HEK293 (cell line): ENCODE data around the gene LAMB1.

Experiments used
- BCL11A ChIP-seq: fragments of 450-650 bp; formaldehyde crosslinking; IDR thresholded peaks from 2 replicates; pipeline ENCODE4 v1.5.1; 2016; ENCODE audit warnings: low read depth, missing biosample characterization, missing genetic modification characterization
- BCL6B ChIP-seq: fragments of 450-650 bp; formaldehyde crosslinking; IDR thresholded peaks from 2 replicates; pipeline ENCODE4 v1.5.1; 2017; ENCODE audit warnings: missing biosample characterization, missing genetic modification characterization
- FEZF1 ChIP-seq: fragments of 450-650 bp; formaldehyde crosslinking; IDR thresholded peaks from 2 replicates; pipeline ENCODE4 v1.5.1; 2016; ENCODE audit warnings: missing biosample characterization, missing genetic modification characterization
- GLIS2 ChIP-seq: fragments of 450-650 bp; formaldehyde crosslinking; IDR thresholded peaks from 2 replicates; pipeline ENCODE4 v1.5.1; 2016; ENCODE audit warnings: missing biosample characterization, missing genetic modification characterization
- KLF17 ChIP-seq: fragments of 450-650 bp; formaldehyde crosslinking; IDR thresholded peaks from 2 replicates; pipeline ENCODE4 v1.5.1; 2016; ENCODE audit warnings: missing biosample characterization, missing genetic modification characterization
- KLF8 ChIP-seq: fragments of 450-650 bp; formaldehyde crosslinking; IDR thresholded peaks from 2 replicates; pipeline ENCODE4 v1.5.1; 2016; ENCODE audit warnings: missing biosample characterization, missing genetic modification characterization
- OVOL3 ChIP-seq: fragments of 450-650 bp; formaldehyde crosslinking; IDR thresholded peaks from 2 replicates; pipeline ENCODE4 v1.5.1; 2016; ENCODE audit warnings: missing biosample characterization, missing genetic modification characterization
- PRDM2 ChIP-seq: fragments of 450-650 bp; formaldehyde crosslinking; IDR thresholded peaks from 2 replicates; pipeline ENCODE4 v1.5.1; 2016; ENCODE audit warnings: missing biosample characterization, missing genetic modification characterization, borderline replicate concordance
- PRDM4 ChIP-seq: fragments of 450-650 bp; formaldehyde crosslinking; IDR thresholded peaks from 2 replicates; pipeline ENCODE4 v1.5.1; 2017; ENCODE audit warnings: missing biosample characterization, missing genetic modification characterization
- SETDB1 ChIP-seq: IDR thresholded peaks from one replicate; pipeline ENCODE4 v1.6.1; 2017; ENCODE audit warnings: mild to moderate bottlenecking, low read length, moderate library complexity, mixed read lengths; ENCODE audit not compliant: insufficient read length
- ZBTB44 ChIP-seq: fragments of 450-650 bp; IDR thresholded peaks from 2 replicates; pipeline ENCODE4 v1.5.1; 2018; ENCODE audit warnings: missing biosample characterization, mild to moderate bottlenecking, missing genetic modification characterization
- ZBTB48 ChIP-seq: fragments of 450-650 bp; formaldehyde crosslinking; IDR thresholded peaks from 2 replicates; pipeline ENCODE4 v1.5.1; 2016; ENCODE audit warnings: missing biosample characterization, missing genetic modification characterization
- ZBTB8A ChIP-seq: fragments of 450-650 bp; formaldehyde crosslinking; IDR thresholded peaks from 2 replicates; pipeline ENCODE4 v1.5.1; 2016; ENCODE audit warnings: missing biosample characterization, missing genetic modification characterization
- ZNF184 ChIP-seq: fragments of 450-650 bp; IDR thresholded peaks from 2 replicates; pipeline ENCODE4 v1.5.1; 2018; ENCODE audit warnings: missing biosample characterization, mild to moderate bottlenecking, missing genetic modification characterization
- ZNF26 ChIP-seq: fragments of 450-650 bp; formaldehyde crosslinking; IDR thresholded peaks from 2 replicates; pipeline ENCODE4 v1.5.1; 2016; ENCODE audit warnings: missing biosample characterization, missing genetic modification characterization
- ZNF292 ChIP-seq: fragments of 450-650 bp; formaldehyde crosslinking; IDR thresholded peaks from 2 replicates; pipeline ENCODE4 v1.5.1; 2016; ENCODE audit warnings: low read depth, missing biosample characterization, missing genetic modification characterization, borderline replicate concordance
- ZNF311 ChIP-seq: fragments of 450-650 bp; formaldehyde crosslinking; IDR thresholded peaks from 2 replicates; pipeline ENCODE4 v1.5.1; 2017; ENCODE audit warnings: missing biosample characterization, missing genetic modification characterization, borderline replicate concordance
- ZNF324 ChIP-seq: fragments of 450-650 bp; formaldehyde crosslinking; IDR thresholded peaks from 2 replicates; pipeline ENCODE4 v1.5.1; 2016; ENCODE audit warnings: missing biosample characterization, missing genetic modification characterization
- ZNF335 ChIP-seq: fragments of 450-650 bp; formaldehyde crosslinking; conservative IDR thresholded peaks from 2 replicates; pipeline ENCODE4 v1.5.1; 2016; ENCODE audit warnings: missing biosample characterization, missing genetic modification characterization
- ZNF341 ChIP-seq: fragments of 450-650 bp; formaldehyde crosslinking; IDR thresholded peaks from 2 replicates; pipeline ENCODE4; 2016; ENCODE audit warnings: low read depth, missing biosample characterization, missing genetic modification characterization
- ZNF366 ChIP-seq: fragments of 450-650 bp; formaldehyde crosslinking; conservative IDR thresholded peaks from 2 replicates; pipeline ENCODE4 v1.5.1; 2016; ENCODE audit warnings: missing biosample characterization, missing genetic modification characterization
- ZNF473 ChIP-seq: fragments of 450-650 bp; formaldehyde crosslinking; IDR thresholded peaks from 2 replicates; pipeline ENCODE4 v1.5.1; 2017; ENCODE audit warnings: missing biosample characterization, missing genetic modification characterization
- ZNF571 ChIP-seq: fragments of 450-650 bp; formaldehyde crosslinking; IDR thresholded peaks from 2 replicates; pipeline ENCODE4 v1.5.0; 2017; ENCODE audit warnings: missing biosample characterization, missing genetic modification characterization
- ZXDB ChIP-seq: fragments of 450-650 bp; formaldehyde crosslinking; IDR thresholded peaks from 2 replicates; pipeline ENCODE4 v1.5.1; 2016; ENCODE audit warnings: missing biosample characterization, missing genetic modification characterization

Gene LAMB1

GRCh38 chr7:108016841-108017775, 14.1 kb upstream of the LAMB1 start (continued):
- no peak for TF ChIP-seq ZXDB (tag by site-specific recombination)
- TF ChIP-seq ZNF311 (tag by site-specific recombination), result no peak
- TF ChIP-seq PRDM4 (tag by site-specific recombination), result peak; percentile 75
- no peak for TF ChIP-seq KLF17 (tag by site-specific recombination)
- TF ChIP-seq ZBTB48 (tag by site-specific recombination), result no peak
- no peak for TF ChIP-seq ZNF184
- TF ChIP-seq KLF8 (tag by site-specific recombination), result no peak
- peak; percentile 45; the same call in 1 of the 2 replicates for TF ChIP-seq ZBTB44 (tag by site-specific recombination)
- TF ChIP-seq SETDB1, result no peak
- TF ChIP-seq ZNF292 (tag by site-specific recombination), result no peak
- no peak for TF ChIP-seq PRDM2 (tag by site-specific recombination)
- TF ChIP-seq GLIS2, result no peak
- TF ChIP-seq FEZF1 (tag by site-specific recombination), result peak; percentile 95
- TF ChIP-seq ZNF571, result no peak
- TF ChIP-seq ZNF324 (tag by site-specific recombination), result no peak
- peak; percentile 88 for TF ChIP-seq ZBTB8A (tag by site-specific recombination)
- no peak for TF ChIP-seq BCL6B
- no peak for TF ChIP-seq BCL11A (tag by site-specific recombination)
- no peak for TF ChIP-seq ZNF473 (tag by site-specific recombination)
- TF ChIP-seq ZNF26 (tag by site-specific recombination), result no peak
- peak; percentile 26; the same call in 1 of the 2 replicates for TF ChIP-seq ZNF341 (tag by site-specific recombination)
- no peak for TF ChIP-seq ZNF366
- TF ChIP-seq OVOL3 (tag by site-specific recombination), result no peak
- no peak for TF ChIP-seq ZNF335 (tag by site-specific recombination)
